Memory B cell (primary cell): ENCODE measurements around the gene FBXO2.

ENCODE experiments used
- ATAC-seq: fragments of 150-1000 bp; cut with Tn5 transposase; 2 replicates; pipeline ENCODE4 v1.10.0; 2021; ENCODE audit warnings: low read depth, mild to moderate bottlenecking, moderate library complexity
- DNase-seq, 2 donors: peaks; one replicate each; pipeline ENCODE4 v3.0.0; 2022; ENCODE audit warnings: low spot score in 2 of 2
- H3K27ac Mint-ChIP-seq: one replicate; pipeline ENCODE4 v1.8.0; 2022; ENCODE audit warnings: mild to moderate bottlenecking, moderate library complexity, mixed read lengths
- H3K27me3 Mint-ChIP-seq: one replicate; pipeline ENCODE4 v1.8.0; 2022; ENCODE audit warnings: mixed read lengths
- H3K36me3 Mint-ChIP-seq: one replicate; pipeline ENCODE4 v1.8.0; 2022; ENCODE audit warnings: mild to moderate bottlenecking, mixed read lengths
- H3K4me1 Mint-ChIP-seq: one replicate; pipeline ENCODE4 v1.8.0; 2022; ENCODE audit warnings: mixed read lengths
- H3K4me3 Mint-ChIP-seq: one replicate; pipeline ENCODE4 v1.8.0; 2022; ENCODE audit warnings: mild to moderate bottlenecking, moderate library complexity, mixed read lengths
- H3K9me3 Mint-ChIP-seq: one replicate; pipeline ENCODE4 v1.8.0; 2022; ENCODE audit warnings: mixed read lengths

Gene FBXO2

GRCh38 chr1:11654137-11654938, at the start of gene FBXO2, which contains the start of gene FBXO44:
Gene FBXO2 (minus strand): TSS chr1:11654429. CDS start chr1:11654340, 89 bp downstream.
Gene FBXO44 (plus strand): TSS chr1:11654877. CDS start chr1:11655836, 959 bp downstream.
- Mint-ChIP-seq H3K9me3 (no peaks in the 10 kb centered on the region), H3K27me3 (no peaks in the 10 kb centered on the region), H3K27ac (no peak within 1 kb of the TSS), H3K4me3 (peak within 1 kb of the TSS; percentile 83), H3K36me3 (peaks cover 1% of the 10 kb centered on the region), H3K4me1 (peaks cover 18% of the 10 kb centered on the region)
- DNase-seq (peak; percentile 55 to 58), ATAC-seq (peak; percentile 79)

- Mint-ChIP-seq H3K9me3 (no peaks in the 10 kb centered on the region), H3K4me1 (peaks cover 2% of the 10 kb centered on the region), H3K27me3 (peaks cover 17% of the 10 kb centered on the region), H3K36me3 (no peaks in the 10 kb centered on the region), H3K27ac (no peak overlapping the region), H3K4me3 (no peak overlapping the region)
- ATAC-seq (no peak), DNase-seq (no peak)
These were observed 49.3 kb upstream of the FBXO2 start for GRCh38 chr1:11703357-11704193.

GRCh38 chr1:11701981-11702803, 48.0 kb upstream of the FBXO2 start:
- no peak for DNase-seq
- no peak for ATAC-seq
- no peak overlapping the region for H3K27ac Mint-ChIP-seq
- no peak overlapping the region for H3K4me3 Mint-ChIP-seq
- H3K4me1 Mint-ChIP-seq = no peaks in the 10 kb centered on the region
- no peaks in the 10 kb centered on the region for H3K36me3 Mint-ChIP-seq
- H3K9me3 Mint-ChIP-seq = no peaks in the 10 kb centered on the region
- peaks cover 12% of the 10 kb centered on the region for H3K27me3 Mint-ChIP-seq

GRCh38 chr1:11701551-11701961, 47.3 kb upstream of the FBXO2 start:
- H3K27ac Mint-ChIP-seq = no peak overlapping the region
- peaks cover 12% of the 10 kb centered on the region for H3K27me3 Mint-ChIP-seq
- no peak for DNase-seq
- H3K36me3 Mint-ChIP-seq = no peaks in the 10 kb centered on the region
- ATAC-seq = no peak
- no peaks in the 10 kb centered on the region for H3K9me3 Mint-ChIP-seq
- H3K4me3 Mint-ChIP-seq = no peak overlapping the region
- no peaks in the 10 kb centered on the region for H3K4me1 Mint-ChIP-seq

- Mint-ChIP-seq H3K4me3 (no peak overlapping the region), H3K4me1 (no peaks in the 10 kb centered on the region), H3K27ac (no peak overlapping the region), H3K9me3 (no peaks in the 10 kb centered on the region), H3K27me3 (peaks cover 12% of the 10 kb centered on the region), H3K36me3 (no peaks in the 10 kb centered on the region)
- no peak for ATAC-seq
- DNase-seq = no peak
These were observed 46.6 kb upstream of the FBXO2 start for GRCh38 chr1:11700601-11701467.

- Mint-ChIP-seq H3K9me3 (no peaks in the 10 kb centered on the region), H3K36me3 (no peaks in the 10 kb centered on the region), H3K4me3 (no peak overlapping the region), H3K27me3 (peaks cover 8% of the 10 kb centered on the region), H3K4me1 (peaks cover 5% of the 10 kb centered on the region), H3K27ac (no peak overlapping the region)
- ATAC-seq = no peak
- DNase-seq = no peak
These were observed 43.6 kb upstream of the FBXO2 start for GRCh38 chr1:11697893-11698210.

GRCh38 chr1:11697188-11697892, 43.1 kb upstream of the FBXO2 start:
- no peak overlapping the region for H3K4me3 Mint-ChIP-seq
- H3K9me3 Mint-ChIP-seq = no peaks in the 10 kb centered on the region
- peaks cover 11% of the 10 kb centered on the region for H3K27me3 Mint-ChIP-seq
- H3K36me3 Mint-ChIP-seq = no peaks in the 10 kb centered on the region
- H3K27ac Mint-ChIP-seq = no peak overlapping the region
- DNase-seq (no peak), ATAC-seq (no peak)
- H3K4me1 Mint-ChIP-seq = peaks cover 8% of the 10 kb centered on the region

GRCh38 chr1:11695861-11696260, 41.6 kb upstream of the FBXO2 start:
- H3K27ac Mint-ChIP-seq = no peak overlapping the region

GRCh38 chr1:11693917-11694316, 39.7 kb upstream of the FBXO2 start:
- no peaks in the 10 kb centered on the region for H3K9me3 Mint-ChIP-seq
- ATAC-seq (no peak), DNase-seq (no peak)
- peaks cover 21% of the 10 kb centered on the region for H3K4me1 Mint-ChIP-seq
- peaks cover 24% of the 10 kb centered on the region for H3K27me3 Mint-ChIP-seq
- H3K4me3 Mint-ChIP-seq = no peak overlapping the region
- H3K36me3 Mint-ChIP-seq = no peaks in the 10 kb centered on the region
- H3K27ac Mint-ChIP-seq = no peak overlapping the region

More at GRCh38 chr1:11695861-11696260, 41.6 kb upstream of the FBXO2 start:
- peaks cover 11% of the 10 kb centered on the region for H3K4me1 Mint-ChIP-seq
- no peak overlapping the region for H3K4me3 Mint-ChIP-seq
- H3K27me3 Mint-ChIP-seq = peaks cover 14% of the 10 kb centered on the region
- no peak for ATAC-seq
- no peaks in the 10 kb centered on the region for H3K36me3 Mint-ChIP-seq
- DNase-seq = no peak
- no peaks in the 10 kb centered on the region for H3K9me3 Mint-ChIP-seq

- ATAC-seq = no peak
- Mint-ChIP-seq H3K9me3 (no peaks in the 10 kb centered on the region), H3K4me3 (peak overlapping the region; percentile 46), H3K36me3 (no peaks in the 10 kb centered on the region), H3K4me1 (peaks cover 21% of the 10 kb centered on the region), H3K27ac (no peak overlapping the region), H3K27me3 (peaks cover 29% of the 10 kb centered on the region)
- no peak for DNase-seq
These were observed 38.9 kb upstream of the FBXO2 start for GRCh38 chr1:11693024-11693590.

- no peak for ATAC-seq
- no peak for DNase-seq
- Mint-ChIP-seq H3K9me3 (no peaks in the 10 kb centered on the region), H3K27ac (peak overlapping the region; percentile 21), H3K4me3 (peak overlapping the region; percentile 73), H3K4me1 (peaks cover 21% of the 10 kb centered on the region), H3K36me3 (no peaks in the 10 kb centered on the region), H3K27me3 (peaks cover 35% of the 10 kb centered on the region)
These were observed 37.9 kb upstream of the FBXO2 start for GRCh38 chr1:11691928-11692711.
